OCI-LY7 (cell line): Measurements from ENCODE around the gene FERMT3. TPM values are rescaled to one million over a fixed set of nuclear protein-coding genes. Genes with fewer than 3 reads are reported as not detected.

ENCODE experiments used
- BruUV-seq: library from RNA; stranded (reverse); fragments of 400-500 nt; replicated peaks from 2 replicates; lab custom pipeline; 2021; lab: Mats Ljungman, UMichigan
- CTCF ChIA-PET: fragments of 300-600 bp; sonication (Branson Sonifier 250); formaldehyde crosslinking; loops from one replicate; lab custom pipeline; 2022; ENCODE audit warnings: antibody characterized with exemption; ENCODE audit not compliant: unreplicated experiment; lab: Charles Lee
- POLR2A ChIA-PET: fragments of 300-600 bp; sonication (Branson Sonifier 250); formaldehyde crosslinking; loops from one replicate; lab custom pipeline; 2022; ENCODE audit warnings: antibody characterized with exemption; lab: Charles Lee
- DNase-seq: peaks from one replicate; pipeline ENCODE4 v3.0.0-alpha.2; 2015; ENCODE audit warnings: low spot score
- H2AFZ ChIP-seq: fragments of 200-600 bp; sonication (generic), shearing (Covaris generic); 2 replicates; pipeline ENCODE4 v1.6.1; 2014; ENCODE audit warnings: mild to moderate bottlenecking, antibody characterized with exemption, low read length, moderate library complexity
- H3K27ac ChIP-seq: fragments of 200-600 bp; sonication (generic); 2 replicates; pipeline ENCODE4 v1.5.1; 2014; ENCODE audit warnings: mixed run types, low read depth, mild to moderate bottlenecking, moderate library complexity, low read length, inconsistent platforms; ENCODE audit not compliant: poor library complexity, severe bottlenecking
- H3K36me3 ChIP-seq: fragments of 200-600 bp; sonication (generic); 2 replicates; pipeline ENCODE4 v1.6.1; 2014; ENCODE audit warnings: mild to moderate bottlenecking, antibody characterized with exemption, low read length, moderate library complexity, mixed read lengths; ENCODE audit not compliant: insufficient read depth
- H3K4me1 ChIP-seq: fragments of 200-600 bp; sonication (generic); 2 replicates; pipeline ENCODE4 v1.5.1; 2014; ENCODE audit warnings: mild to moderate bottlenecking, low read length; ENCODE audit not compliant: insufficient read depth, poor library complexity, severe bottlenecking
- H3K4me2 ChIP-seq: fragments of 200-600 bp; sonication (generic); 2 replicates; pipeline ENCODE4 v1.6.1; 2014; ENCODE audit warnings: mild to moderate bottlenecking, low read length
- H3K4me3 ChIP-seq: fragments of 200-600 bp; sonication (generic); 2 replicates; pipeline ENCODE4 v1.5.1; 2014; ENCODE audit warnings: mild to moderate bottlenecking, low read depth, low read length; ENCODE audit not compliant: poor library complexity, severe bottlenecking
- H3K79me2 ChIP-seq: fragments of 200-600 bp; sonication (generic); 2 replicates; pipeline ENCODE4 v1.6.1; 2016; ENCODE audit warnings: low read depth, mild to moderate bottlenecking, low read length, moderate library complexity, mixed read lengths; ENCODE audit not compliant: insufficient read depth
- H3K9me2 ChIP-seq: fragments of 200-600 bp; sonication (generic); 2 replicates; pipeline ENCODE4 v1.6.1; 2016; ENCODE audit warnings: mild to moderate bottlenecking, low read length, mixed read lengths; ENCODE audit not compliant: insufficient read depth
- H3K9me3 ChIP-seq: fragments of 200-600 bp; sonication (generic); 2 replicates; pipeline ENCODE4 v1.6.1; 2014; ENCODE audit warnings: mild to moderate bottlenecking, mixed run types, low read length, mixed read lengths
- H4K20me1 ChIP-seq: fragments of 200-600 bp; sonication (generic); 2 replicates; pipeline ENCODE4 v1.6.1; 2014; ENCODE audit warnings: mild to moderate bottlenecking, antibody characterized with exemption, low read length, moderate library complexity, mixed read lengths; ENCODE audit not compliant: insufficient read depth
- EZH2phosphoT487 ChIP-seq: fragments of 200-600 bp; sonication (generic); IDR thresholded peaks from 2 replicates; pipeline ENCODE4 v1.6.1; 2018; ENCODE audit warnings: low read depth, borderline replicate concordance, mild to moderate bottlenecking, mixed run types, antibody characterized with exemption, low read length, moderate library complexity, mixed read lengths
- intact Hi-C: fragments of 100-400 bp; cut with micrococcal nuclease; formaldehyde crosslinking; loops from one replicate; pipeline ENCODE4 v1.10.0; 2022; ENCODE audit not compliant: unreplicated experiment
- total RNA-seq, 2 experiments: library from RNA; depleted of rRNA in 1 of 2; stranded (reverse); fragments of >200 nt in 1 of 2; shearing (Covaris generic) in 1 of 2; gene quantifications; 2 replicates each; pipeline ENCODE4 v1.2.3, GENCODE V29; 2014 to 2022
- TF ChIP-seq, protein P1 (sequence below): fragments of 200-600 bp; sonication (generic); conservative IDR thresholded peaks from 2 replicates; pipeline ENCODE4 v1.5.1; 2014; ENCODE audit warnings: mild to moderate bottlenecking, antibody characterized with exemption, low read length, moderate library complexity, mixed read lengths

Gene FERMT3
- total RNA-seq, 2 experiments from 2014 or later, result 120 to 201 TPM

DNA sequence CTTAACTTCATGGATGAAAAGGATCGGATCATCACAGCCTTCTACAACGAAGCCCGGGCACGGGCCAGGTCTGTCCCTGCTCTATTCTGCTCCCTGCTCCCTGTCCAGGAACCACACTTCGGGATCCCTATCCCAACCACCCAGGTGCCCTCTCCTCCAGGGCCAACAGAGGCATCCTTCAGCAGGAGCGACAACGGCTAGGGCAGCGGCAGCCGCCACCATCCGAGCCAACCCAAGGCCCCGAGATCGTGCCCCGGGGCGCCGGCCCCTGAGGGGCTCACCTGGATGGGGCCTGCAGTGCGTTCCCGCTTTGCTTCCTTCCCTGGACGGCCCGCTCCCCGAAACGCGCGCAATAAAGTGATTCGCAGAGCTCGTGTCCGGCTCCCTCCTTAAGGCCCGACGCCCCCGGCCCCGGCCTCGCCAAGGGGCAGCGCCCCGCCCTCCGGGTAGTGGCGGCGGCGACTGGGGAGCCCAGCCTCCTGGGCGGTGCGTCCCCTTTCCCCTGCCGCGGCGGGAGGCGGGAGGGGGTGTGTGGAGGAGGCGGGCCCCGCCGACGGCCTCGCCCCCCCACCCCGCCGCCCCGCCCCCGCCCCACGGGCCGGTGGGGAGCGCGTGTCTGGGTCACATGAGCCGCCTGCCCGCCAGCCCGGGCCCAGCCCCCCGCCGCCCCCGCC, 27.5 kb downstream of the FERMT3 start, which contains the start of gene VEGFB:
Gene VEGFB (plus strand): TSS at position 672 of the 674 bp plus-strand sequence. CDS start 250 bp downstream, outside the sequence.
- no peaks in the 10 kb centered on the region for H3K9me2 ChIP-seq
- peak within 1 kb of the TSS; percentile 33 for H3K27ac ChIP-seq
- intact Hi-C loops, result no loop called here
- peaks cover 52% of the 10 kb centered on the region for H3K4me1 ChIP-seq
- BruUV-seq, result no TSS peak
- no peak for TF ChIP-seq EZH2phosphoT487
- TF ChIP-seq, protein P1, sequence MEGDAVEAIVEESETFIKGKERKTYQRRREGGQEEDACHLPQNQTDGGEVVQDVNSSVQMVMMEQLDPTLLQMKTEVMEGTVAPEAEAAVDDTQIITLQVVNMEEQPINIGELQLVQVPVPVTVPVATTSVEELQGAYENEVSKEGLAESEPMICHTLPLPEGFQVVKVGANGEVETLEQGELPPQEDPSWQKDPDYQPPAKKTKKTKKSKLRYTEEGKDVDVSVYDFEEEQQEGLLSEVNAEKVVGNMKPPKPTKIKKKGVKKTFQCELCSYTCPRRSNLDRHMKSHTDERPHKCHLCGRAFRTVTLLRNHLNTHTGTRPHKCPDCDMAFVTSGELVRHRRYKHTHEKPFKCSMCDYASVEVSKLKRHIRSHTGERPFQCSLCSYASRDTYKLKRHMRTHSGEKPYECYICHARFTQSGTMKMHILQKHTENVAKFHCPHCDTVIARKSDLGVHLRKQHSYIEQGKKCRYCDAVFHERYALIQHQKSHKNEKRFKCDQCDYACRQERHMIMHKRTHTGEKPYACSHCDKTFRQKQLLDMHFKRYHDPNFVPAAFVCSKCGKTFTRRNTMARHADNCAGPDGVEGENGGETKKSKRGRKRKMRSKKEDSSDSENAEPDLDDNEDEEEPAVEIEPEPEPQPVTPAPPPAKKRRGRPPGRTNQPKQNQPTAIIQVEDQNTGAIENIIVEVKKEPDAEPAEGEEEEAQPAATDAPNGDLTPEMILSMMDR, result no peak
- H3K4me2 ChIP-seq, result peak within 1 kb of the TSS; percentile 82
- peak within 1 kb of the TSS; percentile 18; the same call in 1 of the 2 replicates for H2AFZ ChIP-seq
- peaks cover 18% of the 10 kb centered on the region for H3K36me3 ChIP-seq
- peak; percentile 67 for DNase-seq
- peak within 1 kb of the TSS; percentile 74 for H3K4me3 ChIP-seq
- H3K79me2 ChIP-seq, result no peaks in the 10 kb centered on the region; the same call in 1 of the 2 replicates
- POLR2A ChIA-PET, result interaction anchor here (0.6 kb wide), 1 partner anchor 77 kb away, joined by 4 read pairs; no protein-coding TSS in a partner anchor
- CTCF ChIA-PET, result no interaction called here
- H3K9me3 ChIP-seq, result no peaks in the 10 kb centered on the region
- no peaks in the 10 kb centered on the region for H4K20me1 ChIP-seq

DNA sequence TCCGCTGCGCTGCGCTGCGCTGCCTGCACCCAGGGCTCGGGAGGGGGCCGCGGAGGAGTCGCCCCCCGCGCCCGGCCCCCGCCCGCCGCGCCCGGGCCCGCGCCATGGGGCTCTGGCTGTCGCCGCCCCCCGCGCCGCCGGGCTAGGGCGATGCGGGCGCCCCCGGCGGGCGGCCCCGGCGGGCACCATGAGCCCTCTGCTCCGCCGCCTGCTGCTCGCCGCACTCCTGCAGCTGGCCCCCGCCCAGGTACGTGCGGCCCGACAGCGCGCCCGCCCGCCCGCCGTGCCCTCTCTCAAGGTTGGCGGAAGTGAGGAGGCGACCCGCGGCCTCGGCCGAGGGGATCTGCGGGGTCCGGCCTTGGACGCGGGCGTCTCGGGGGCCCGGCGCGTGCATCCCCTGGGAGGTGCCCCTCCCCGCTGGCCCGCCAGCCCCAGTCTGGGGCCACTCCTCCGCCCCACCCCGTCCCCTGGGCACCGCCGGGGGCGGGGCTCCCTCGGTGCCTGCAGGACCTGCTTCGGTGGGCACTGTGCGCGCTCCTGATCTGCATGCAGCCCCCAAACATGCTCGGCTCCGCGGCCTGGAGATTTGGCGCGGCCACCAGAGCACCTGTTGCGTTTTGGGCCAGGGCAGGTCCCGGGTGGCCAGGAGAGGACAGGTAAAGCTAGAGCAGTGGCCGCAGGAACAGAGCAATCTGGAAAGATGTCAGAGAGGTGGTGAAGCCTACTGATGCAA, 28.3 kb downstream of the FERMT3 start:
- peaks cover 52% of the 10 kb centered on the region for H3K4me1 ChIP-seq
- ChIA-PET POLR2A (interaction anchor here (0.6 kb wide), 1 partner anchor 77 kb away, joined by 4 read pairs; no protein-coding TSS in a partner anchor), CTCF (no interaction called here)
- no peaks in the 10 kb centered on the region for H3K9me2 ChIP-seq
- H3K79me2 ChIP-seq, result no peaks in the 10 kb centered on the region; the same call in 1 of the 2 replicates
- peak overlapping the region; percentile 33 for H3K27ac ChIP-seq
- TF ChIP-seq, protein P1, result no peak
- no peak for TF ChIP-seq EZH2phosphoT487
- H3K9me3 ChIP-seq, result no peaks in the 10 kb centered on the region
- H3K36me3 ChIP-seq, result peaks cover 18% of the 10 kb centered on the region
- peak overlapping the region; percentile 82 for H3K4me2 ChIP-seq
- DNase-seq, result peak; percentile 72
- no peaks in the 10 kb centered on the region for H4K20me1 ChIP-seq
- H3K4me3 ChIP-seq, result peak overlapping the region; percentile 74
- intact Hi-C loops, result no loop called here
- peak overlapping the region; percentile 18; the same call in 1 of the 2 replicates for H2AFZ ChIP-seq
- BruUV-seq, result no TSS peak
